Glomerular visceral epithelial cell (primary cell): ENCODE data around the gene DYNLT1.
"Not testable (repeated sequence)": the region's sequence is repeated elsewhere in the genome, so short reads cannot be mapped to it uniquely, and the experiment has no call there.

Source experiments
- DNase-seq: peaks from one replicate; pipeline ENCODE4 v3.0.0-alpha.2; 2016; ENCODE audit errors: extremely low spot score

Gene DYNLT1

DNA sequence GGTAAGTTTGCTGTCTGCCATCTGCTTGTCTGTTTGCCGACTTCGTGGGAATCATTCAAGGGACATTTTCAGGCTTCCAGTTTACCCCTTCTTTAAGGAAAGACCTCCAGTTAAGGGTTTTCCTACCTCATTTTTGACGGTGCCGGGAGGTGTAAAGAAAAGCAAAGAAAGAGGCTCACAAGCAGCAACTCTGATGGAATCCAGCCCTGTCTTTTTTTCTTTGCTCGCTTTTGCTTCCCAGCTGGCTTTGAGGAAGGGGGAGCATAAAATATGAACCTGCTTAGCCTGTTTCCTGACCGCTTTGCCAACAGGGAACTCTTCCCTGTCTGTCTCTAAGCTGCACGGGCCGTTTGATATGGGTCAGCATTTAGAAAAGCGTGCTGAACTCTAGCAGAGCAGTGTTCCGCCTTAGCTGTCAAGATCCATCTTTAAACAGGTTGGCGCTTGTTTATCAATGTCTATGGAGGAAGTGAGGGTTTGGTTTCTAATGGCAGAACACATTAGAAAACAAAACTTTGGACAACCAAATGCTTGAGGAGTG lies 19.2 kb upstream of the DYNLT1 start:
- no peak for DNase-seq

DNA sequence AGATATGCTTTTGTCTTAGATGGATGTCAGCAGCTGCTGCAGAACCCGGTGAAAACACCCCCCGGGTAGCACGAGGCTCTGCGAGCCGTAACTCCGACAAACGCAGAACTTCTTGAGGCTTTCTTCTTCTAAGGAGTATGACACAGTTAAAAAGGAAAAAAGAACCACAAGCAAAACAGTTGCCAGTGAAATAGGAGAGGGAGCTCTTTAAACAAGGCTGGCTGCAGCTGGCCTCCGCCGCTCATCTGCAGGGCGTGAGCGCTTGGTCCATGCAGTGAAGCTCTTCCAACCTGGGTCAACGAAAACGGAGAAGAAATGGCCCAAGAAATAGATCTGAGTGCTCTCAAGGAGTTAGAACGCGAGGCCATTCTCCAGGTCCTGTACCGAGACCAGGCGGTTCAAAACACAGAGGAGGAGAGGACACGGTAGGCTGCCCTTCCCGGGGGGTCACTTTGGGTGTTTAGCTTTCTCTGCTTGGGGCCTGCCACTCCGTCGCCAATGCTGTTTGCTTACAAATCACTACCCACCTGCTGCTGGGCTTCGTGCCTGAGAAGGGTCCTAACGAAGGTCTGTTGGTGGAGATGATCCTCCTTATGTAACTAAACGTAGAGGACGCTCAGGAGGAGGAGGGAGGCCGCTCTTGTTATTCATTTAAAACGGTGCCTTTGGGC lies 18.5 kb upstream of the DYNLT1 start:
- no peak for DNase-seq

DNA sequence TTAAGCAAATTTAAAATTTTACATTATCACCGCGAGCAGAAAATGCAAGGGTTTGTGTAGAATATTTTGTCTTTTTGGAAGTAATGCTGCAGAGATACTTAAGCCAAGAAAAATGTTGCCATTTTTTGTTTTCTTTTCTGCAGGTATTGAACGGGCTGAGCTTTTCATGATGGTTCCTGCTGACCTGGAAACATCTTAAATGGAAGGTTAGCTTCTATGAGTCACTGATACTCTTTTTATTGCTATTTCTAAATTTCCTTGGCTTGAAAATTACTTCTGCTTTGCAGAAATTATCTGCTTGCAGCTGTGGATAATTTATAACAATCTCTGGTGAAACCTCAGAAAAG lies 18.0 kb upstream of the DYNLT1 start:
- no peak for DNase-seq

DNA sequence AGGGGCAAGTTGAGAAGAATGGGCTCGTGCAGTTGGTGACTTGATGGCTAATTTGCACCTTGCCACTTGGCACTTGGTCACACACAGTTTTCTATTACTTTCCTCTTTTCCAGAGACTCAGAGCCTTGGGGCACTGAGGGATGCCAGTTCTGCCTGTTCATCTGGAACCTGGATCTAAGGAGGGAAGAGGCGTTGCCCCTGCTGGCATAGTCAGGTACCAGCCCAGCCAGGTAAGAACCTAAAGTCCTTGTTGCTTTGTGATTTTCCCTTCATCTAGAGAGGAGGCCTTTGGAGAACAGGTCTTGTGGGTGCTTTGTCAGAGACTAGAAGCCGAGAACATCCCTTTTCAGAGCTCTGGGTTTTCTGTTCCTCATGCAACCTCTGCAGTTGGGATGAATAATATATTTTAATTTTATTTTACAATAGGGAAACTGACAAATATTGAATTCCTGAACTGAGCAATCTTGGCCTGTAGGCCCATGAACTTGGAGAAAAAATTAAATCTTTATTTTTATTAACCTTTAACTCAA lies 16.7 kb upstream of the DYNLT1 start:
- DNase-seq = no peak

DNA sequence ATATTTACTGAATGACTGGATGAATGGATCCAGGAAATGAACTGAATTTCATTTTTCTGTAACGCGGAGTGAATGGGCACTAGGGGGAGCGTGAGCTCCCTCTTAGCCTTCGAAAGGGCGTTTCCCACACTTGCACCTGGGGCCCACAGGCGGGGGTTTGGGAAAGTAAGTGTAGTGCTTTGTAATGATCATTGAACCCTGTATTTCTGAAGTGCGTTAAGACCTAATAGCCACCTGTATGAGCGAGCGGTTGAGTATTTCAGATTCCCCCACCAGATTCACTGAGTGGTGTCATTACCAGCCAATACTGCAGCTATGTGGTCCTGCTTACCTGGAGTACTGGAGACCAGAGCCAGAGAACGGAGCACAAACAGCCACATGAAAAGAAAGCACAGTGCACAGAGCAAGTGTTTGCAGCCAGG lies 15.8 kb upstream of the DYNLT1 start:
- no peak for DNase-seq

DNA sequence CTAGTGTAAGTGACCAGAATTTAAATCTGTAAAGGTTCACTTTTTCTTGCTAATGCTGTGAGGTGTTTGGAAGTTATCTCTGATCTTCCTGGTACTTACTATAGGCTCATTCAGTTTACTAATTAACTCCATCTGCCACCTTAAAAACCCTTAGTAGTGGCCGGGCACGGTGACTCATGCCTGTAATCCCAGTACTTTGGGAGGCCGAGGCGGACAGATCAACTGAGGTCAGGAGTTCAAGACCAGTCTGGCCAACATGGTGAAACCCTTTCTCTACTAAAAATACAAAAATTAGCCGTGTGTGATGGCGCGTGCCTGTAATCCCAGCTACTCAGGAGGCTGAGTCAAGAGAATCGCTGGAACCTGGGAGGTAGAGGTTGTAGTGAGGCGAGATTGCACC lies 12.4 kb upstream of the DYNLT1 start:
- peak; percentile 88 for DNase-seq

DNA sequence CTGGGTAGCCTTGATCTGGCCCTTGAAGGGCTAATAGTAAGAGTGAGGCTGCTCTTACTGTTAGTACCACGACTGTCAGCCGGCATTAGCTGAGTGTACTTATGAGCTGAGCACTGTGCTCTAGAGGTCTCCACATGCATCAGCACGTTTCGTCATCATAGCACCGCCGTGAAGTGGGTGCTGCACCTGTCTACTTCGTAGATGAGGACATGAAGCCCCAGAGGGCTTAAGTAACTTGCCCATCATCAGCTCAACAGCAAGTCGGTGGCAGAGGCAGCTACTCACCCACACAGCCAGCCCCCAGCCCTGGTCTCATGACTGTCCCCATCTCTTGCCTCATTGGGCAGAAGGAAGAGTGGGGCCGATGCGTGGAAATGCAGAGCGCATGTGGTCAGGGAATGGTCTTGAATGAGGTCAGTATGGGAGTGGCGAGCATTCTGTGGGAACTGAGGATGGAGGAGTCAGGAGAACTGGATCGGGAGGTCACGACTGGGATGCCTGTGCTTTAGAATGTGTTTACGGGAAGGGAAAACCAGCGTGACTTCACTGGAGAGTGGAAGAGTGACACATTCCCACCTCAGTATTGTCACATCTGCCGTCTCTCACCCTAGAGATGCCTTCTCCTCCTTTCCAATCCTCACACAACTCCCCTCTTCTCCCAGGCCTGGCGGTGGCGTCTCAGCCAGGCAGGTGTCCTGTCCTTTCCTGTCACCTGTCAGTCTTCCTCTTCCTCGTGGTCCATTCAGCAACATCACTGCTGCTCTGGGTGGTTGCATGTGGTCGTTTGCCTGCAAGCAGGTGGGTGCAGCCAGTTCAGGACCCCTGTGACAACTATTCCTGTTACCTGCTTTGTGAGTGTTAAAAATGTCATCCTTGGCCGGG lies 11.3 kb upstream of the DYNLT1 start:
- peak; percentile 33 for DNase-seq

DNA sequence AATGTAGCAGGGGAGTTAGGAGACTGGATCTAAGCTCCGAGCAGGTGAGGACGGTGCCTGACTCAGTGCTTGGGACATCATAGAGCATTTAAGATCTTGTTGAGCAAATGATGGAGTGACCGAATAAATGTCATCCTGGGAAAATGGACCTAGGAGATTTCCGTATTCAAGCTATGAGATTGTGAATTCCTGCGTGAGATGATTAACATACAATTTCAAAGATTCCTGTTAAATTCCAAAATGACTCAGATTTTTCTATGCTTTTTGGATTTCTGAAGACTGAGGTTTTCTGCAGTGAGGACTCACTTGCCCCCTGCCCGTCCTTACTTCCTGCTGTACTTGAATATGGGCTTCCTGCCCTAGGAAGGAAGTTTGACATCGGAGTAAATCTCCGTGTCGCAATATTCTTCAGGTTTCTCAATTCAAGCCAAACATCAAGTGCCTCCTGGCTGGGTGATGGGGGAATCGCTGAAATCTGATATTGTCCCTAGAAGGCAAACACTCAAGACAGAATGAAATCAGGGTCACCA lies 10.5 kb upstream of the DYNLT1 start:
- peak; percentile 74 for DNase-seq

DNA sequence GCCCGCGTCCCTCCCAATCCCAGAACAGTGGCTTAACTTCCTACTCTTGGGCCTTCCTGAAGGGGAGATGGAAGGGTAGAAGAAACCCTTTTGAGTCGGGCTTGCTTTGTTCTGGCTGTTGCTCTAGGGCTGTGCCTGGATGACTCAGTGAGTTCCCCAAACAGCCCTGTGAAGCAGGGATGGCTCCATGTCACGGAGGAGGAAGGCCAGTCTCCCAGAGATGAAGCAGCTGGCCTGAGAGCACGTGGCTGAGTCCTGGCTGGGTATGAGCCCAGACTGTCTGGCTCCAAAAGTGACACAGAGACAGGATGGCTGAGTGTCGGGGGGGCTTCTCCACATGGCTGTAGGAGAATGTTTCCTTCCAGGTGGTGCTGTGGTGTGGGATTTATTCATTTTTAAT lies 10.0 kb upstream of the DYNLT1 start:
- DNase-seq = peak; percentile 87

DNA sequence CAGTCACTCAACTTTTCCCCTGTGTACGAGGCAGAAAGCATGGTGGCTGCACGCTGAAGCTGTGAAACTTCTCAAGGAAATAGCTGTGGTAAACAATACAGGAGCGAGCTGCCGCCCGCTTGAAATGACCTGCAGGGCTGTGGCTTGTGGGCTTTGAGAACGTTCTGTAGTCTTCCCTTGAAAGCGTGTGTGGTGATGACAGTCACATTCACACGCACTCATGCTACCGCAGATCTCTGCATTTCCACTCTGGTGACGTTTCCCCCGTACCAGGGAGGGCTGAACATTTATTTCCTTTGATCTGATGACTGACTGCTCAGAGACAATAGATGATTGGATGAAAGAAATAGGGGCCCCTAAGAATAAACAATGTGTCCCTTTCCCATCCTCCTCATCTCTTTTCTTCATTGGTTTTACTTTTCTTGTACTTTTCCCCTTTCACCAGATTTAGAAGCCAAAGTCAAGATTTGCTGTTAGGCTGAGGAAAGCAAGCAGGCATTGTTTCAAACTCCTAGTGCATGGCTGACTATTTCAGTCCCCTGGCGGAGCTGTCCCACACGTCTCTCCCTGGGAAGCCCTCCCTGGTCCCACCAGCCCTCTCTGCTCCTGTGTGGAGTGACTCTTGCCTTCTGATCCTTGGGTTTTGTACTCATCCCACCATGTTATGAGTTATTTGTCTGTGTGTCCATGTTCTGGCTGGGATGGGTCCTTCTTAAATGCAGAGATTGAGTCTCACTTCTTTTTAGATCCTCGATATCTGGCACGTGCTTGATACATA lies 9.2 kb upstream of the DYNLT1 start:
- DNase-seq = no peak

DNA sequence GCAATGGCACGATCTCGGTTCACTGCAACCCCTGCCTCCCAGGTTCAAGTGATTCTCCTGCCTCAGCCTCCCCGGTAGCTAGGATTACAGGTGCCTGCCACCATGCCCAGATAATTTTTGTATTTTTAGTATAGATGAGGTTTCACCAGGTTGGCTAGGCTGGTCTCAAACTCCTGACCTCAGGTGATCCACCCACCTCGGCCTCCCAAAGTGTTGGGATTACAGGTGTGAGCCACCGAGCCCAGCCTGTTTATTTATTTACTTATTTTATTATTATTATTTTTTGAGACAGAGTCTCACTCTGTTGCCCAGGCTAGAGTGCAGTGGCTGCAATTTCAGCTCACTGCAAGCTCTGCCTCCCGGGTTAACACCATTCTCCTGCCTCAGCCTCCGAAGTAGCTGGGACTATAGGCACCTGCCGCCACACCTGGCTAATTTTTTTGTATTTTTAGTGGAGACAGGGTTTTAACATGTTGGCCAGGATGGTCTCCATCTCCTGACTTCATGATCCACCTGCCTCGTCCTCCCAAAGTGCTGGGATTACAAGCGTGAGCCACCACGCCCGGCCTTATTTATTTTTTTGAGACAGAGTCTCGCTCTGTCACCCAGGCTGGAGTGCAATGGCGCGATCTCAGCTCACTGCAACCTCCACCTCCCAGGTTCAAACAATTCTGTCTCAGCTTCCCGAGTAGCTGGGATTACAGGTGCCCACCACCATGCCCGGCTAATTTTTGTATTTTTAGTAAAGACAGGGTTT lies 7.6 kb upstream of the DYNLT1 start:
- not testable (repeated sequence) for DNase-seq

DNA sequence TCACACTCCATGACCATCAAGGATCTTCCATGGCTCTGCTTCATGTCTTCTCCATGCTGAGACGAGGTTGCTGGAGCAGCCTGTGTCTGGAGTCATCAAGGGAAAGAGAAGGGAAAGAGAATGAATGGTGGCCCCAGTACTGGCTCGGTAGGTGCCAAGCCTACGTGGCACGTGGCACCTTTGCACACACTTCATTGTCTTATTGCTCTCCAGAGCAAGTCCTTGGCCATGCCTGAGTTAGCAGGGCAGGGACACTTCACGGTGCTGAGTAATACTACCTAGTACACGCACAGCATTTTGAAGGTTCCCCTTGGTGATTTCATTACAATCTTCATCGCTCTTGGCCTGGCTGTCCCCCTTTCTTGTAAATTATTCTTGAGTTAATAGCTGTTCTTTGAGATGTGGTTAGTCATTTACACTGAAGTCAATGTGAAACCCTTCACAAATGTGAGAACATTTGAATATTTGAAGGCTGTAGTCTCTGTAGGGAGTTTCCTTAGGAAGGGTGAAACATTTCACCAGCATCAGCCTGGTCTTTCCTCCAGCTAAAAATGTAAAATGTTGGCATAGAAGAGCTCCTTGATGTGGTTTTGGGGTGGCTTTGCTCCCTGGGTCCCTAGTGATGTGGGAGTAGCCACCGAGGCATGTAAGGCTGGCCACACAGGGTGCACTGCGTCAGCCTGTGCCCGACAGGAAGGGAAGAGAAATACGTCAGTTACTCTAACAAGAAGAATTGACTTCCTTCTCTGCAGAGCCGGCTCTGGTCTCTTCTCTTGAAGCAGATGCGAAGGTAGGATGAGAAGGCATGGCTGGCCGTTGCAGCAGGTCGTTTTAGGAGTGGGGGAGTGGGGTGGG lies 5.0 kb upstream of the DYNLT1 start, which contains the start of gene SYTL3:
TSS of gene SYTL3 (plus strand) at position 766 of the 855 bp plus-strand sequence. CDS start 13,215 bp downstream, outside the sequence.
- peak; percentile 95 for DNase-seq

DNA sequence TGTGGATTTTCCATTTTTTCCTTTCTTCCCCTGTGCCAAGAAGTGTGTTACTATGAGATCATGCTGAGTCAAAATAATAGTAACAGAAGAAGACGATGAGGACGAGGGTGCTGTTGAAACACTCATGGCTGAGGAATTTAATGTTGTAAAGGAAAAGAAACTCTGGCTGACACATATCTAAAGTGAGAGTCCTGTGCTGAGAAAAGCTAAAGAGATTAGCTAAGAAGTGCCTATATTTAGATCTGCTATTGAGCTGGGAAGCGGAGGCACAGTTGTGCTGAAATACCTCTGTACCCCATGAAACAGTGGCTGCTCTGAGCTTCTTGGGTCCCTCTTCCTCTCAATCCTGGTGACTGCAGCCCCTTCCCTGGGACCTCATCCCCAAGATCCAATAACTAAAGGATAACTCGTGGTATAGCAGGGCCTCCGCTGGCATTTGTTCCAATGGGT lies 4.2 kb upstream of the DYNLT1 start:
- peak; percentile 81 for DNase-seq

DNA sequence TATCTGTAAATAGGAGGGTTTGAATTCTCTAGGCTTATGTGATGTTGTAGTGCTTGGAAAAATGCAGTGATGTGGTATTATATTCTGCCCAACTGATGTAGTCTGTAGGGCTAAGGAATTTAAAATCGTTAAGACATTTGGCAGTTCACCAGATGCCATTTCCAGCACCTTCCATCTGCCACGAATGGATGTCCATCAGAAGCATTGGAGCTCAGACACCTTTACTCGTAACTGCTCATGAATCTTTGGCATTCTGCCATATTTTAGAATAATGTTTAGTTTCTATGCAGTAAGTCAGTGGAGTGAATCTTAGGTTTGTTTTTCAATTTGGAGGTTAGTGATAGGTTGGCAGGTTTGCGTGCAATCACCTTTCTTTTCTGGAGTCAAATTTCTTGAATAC lies 3.0 kb upstream of the DYNLT1 start:
- DNase-seq = peak; percentile 71

DNA sequence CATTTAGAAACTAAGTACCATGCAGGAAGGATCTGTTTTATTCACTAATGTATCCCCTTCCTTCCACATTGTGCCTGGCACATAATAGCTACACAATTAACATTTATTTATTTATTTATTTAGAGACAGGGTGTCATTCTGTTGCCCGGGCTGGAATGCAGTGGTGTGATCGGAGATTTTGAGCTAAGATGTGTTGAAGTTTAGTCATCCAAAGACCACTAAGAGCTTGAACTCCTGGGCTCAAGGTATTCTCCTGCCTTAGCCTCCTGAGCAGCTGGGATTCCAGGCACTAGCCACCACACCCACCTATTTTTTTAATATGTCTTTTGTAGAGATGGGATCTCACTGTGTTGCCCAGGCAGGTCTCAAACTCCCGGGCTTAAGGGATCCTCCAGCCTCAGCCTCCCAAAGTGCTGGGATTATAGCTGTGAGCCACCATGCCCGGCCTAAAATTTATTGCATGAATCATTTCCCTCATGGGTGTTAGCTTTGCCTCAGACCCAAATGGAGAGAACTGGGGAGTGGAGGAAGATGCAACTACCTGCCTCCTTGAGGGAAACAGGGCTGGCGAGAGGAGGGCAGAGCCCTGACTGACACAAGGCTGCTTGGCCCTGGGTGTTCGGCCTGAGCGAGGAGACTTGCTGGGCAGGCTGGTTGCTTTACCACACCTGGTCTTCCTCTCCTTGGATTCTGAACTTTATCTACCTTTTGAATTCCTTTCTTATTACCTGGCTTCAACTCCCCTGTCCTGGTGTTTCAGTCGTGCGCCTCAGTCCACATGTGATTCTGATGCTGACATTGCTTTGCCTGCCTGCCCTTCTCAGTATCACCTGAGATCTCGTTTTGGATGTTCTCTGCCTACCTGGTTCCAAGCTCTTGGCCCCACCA lies 1.7 kb upstream of the DYNLT1 start:
- DNase-seq = no peak

DNA sequence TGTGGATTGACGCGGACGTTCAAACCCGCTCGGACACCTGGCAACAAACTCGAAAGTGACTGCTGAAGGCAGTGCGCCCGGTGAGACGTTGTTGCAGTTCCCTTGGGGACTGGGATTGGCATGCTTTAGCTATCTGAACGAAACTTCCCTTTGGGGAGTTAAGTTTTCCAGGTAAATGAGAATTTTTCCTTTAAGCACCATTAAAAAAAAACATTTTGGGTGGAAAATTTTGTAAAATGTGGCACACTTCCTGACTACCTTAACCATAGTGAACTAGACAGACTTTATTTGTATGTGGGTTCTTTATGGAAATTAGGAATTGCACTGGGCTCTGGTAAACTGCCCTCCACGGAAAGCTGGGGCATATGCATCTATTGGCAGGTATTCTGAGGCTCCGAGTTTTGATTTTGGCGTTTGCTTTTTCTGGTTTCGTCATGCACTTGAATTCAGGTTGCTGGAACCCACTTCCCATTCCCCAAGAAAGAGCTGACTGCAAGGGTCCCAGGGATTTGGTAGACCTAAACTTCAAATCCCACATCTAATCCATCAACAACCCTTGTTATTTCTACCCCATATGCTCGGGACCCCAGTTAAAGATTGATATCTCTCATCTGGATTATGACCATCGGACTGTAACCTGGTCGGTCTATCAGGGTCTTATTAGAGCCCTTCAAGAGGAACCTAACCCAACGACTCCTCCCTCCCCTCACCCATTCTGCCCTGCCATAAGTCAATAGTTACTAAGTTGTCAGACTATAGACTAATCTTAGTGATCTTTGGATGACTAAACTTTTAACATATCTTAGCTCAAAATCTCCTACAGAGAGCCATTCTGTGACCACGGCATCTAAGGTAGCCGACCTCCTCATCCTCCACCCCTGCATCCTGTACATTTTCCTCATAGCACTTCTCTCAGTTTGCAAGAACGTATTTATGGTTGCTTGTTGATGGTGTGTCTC lies 800 bp upstream of the DYNLT1 start:
- DNase-seq = peak; percentile 15

DNA sequence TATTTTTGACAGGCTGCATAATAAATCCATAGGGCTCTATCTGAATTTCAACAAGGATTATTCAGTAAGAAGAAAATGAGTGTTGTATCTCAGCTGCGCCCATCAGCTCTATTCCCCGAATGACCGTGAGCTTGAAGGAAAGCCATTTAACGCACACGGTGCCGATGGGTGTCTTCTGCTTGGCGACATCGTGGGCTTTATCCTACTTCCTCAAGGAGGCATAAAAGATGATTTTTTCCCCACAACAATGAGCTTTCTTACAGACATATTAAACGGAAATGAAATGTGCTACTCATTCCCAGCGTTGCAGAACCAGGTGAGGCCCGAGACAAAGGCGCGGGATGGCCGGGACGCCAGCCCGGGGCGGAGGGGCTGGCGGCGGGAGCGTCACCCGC lies 710 bp downstream of the DYNLT1 start:
- DNase-seq = no peak
